GM19438 (cell line): ENCODE data around the gene TARM1.

Experiments used
- ATAC-seq: cut with Tn5 transposase; IDR thresholded peaks from one replicate; pipeline ENCODE4 v1.9.1; 2021; ENCODE audit warnings: low read depth; ENCODE audit not compliant: unreplicated experiment

TARM1 gene

DNA sequence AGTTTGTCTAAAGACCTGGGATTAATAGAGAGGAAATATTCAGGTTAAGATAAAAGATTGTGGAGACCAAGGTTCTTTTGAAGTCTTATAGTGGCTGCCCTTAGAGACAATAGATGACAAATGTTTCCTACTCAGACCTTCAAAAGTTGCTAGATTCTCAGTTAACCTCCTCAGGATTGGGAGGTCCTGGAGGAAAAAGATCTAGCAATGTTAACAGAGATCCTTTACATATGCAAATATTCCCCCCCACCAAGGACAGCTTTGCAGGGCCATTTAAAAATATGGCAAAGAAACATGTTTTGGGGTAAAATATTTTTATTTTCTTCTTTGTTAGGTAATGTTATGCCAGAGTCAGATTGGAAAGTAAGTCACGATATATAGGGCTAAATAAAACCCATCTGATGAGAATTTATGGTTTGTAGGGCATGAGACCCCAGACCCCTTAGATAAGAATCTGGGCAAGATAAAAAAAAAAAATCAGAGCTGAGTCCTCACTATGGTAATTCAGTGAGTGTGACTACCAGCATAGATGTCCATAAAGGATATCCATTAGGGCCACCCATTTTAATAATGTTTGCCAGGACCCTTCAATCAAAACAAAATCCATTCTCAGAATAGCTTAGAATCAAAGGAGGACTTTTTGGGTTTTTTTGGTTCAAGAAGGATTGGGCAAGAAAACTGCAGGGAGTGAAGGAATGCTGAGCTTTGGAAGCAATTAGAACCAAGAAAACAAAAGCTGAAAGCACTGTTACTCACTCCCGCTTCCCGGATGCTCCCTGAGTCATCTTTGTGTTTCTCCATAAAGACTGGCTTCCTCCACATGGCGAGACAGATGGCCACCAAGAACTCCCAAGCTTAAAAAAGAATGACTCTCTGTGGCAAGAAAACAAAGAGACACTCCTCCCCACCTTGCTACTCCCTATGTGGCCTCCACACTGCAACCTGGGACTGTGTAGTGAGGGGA, 45.7 kb downstream of the TARM1 start:
- no peak for ATAC-seq

DNA sequence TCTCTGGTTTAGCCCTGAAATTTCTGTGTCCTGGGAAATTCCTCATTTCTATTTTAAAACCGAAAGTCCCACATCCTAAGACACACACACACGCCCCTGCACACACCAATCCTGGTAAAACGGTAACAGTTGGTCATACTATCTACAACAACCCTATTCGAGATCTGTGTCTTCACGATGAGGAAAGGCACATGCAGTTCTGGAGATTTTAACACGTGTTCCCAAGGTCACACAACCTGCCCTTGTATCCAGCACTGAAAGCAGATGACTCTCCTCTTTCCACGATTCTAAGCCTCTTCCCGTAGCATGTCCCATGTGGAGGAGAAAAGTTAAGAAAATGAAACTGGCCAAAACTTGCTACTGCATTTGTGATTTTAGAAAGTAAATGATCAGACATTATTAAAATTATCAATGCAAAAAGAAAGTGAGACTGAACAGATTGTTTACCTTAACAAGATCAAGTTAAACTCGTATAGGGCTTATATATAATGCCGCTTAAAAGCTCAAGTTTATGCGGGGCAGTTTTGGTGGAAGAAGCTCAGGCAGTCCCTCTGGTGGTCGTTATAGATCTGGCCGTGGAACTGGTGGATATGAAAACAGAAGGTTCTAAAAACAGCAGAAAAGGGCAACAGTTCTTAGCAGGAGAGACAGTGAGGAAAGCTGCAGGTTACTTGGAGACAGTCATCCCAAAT, 50.1 kb downstream of the TARM1 start:
- ATAC-seq, result no peak

DNA sequence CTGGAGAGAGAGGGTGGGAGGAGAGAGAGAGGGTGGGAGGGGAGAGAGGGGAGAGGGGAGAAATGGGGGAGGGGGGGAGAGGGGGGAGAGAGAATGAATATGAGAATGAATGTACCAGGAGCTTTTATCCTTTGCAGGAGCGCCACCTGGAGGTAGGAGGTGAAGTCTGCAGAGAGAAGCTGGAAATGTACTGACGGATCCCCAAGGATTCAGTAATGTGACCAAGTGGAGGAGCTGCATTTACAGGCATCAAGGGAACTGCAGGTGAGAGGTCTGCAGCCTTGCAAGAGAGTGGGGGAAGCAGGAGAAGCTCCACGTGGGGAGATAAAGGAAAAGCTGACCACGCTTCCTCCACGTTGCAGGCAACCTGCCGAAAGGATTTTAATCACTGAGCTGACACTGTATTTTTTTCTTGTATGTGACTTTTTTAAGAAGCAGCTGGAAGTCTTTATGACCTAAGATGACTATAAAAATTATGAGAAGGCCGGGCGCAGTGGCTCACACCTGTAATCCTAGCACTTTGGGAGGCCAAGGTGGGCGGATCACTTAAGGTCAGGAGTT, 51.2 kb downstream of the TARM1 start:
- ATAC-seq, result no peak

DNA sequence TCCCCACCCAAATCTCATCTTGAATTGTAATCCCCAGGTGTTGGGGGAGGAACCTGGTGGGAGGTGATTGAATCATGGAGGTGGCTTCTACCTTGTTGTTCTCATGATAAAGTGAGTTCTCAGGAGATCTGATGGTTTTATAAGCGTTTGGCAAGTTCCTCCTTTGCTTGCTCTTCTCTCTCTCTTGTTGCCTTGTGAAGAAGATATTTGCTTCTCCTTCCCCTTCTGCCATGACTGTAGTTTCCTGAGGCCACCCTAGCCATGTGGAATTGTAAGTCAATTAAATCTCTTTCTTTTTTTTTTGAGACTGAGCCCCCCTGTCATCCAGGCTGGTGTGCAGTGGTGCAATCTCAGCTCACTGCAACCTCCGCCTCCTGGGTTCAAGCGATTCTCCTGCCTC, 51.9 kb downstream of the TARM1 start:
- no peak for ATAC-seq

DNA sequence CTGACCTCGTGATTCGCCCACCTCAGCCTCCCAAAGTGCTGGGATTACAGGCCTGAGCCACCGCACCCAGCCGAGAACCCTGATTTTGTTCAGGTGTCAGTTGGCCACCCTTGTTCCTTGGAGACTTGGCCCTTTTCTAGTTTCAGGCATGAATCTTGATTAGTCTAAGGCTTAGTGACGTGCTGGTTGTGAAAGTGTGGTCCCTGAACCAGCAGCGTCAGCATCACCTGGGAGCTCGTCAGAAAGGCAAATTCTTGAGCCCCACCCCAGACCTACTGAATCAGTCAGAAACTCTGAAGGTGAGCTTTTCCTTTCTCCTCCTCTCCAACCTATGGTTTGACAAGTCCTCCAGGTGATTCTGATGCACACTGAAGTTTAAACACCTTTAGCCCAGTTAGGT, 54.5 kb downstream of the TARM1 start:
- no peak for ATAC-seq

DNA sequence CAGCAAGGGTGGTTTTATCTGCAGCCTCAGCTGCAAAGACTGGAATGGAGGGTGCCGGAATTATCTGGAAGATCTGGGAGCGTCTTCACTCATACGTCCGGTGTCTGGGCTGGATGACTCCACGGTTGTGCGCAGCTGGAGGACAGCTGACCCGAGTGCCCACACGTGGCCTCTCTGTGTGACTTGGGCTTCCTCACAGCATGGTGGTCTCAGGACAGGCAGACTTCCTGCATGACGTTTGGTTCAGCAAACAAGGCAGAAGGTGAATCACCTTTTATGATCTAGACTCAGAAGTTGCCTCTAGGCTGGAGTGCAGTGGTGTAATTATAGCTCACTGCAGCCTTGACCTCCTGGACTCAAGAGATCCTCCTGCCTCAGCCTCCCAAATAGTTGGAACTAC, 56.5 kb downstream of the TARM1 start:
- no peak for ATAC-seq

DNA sequence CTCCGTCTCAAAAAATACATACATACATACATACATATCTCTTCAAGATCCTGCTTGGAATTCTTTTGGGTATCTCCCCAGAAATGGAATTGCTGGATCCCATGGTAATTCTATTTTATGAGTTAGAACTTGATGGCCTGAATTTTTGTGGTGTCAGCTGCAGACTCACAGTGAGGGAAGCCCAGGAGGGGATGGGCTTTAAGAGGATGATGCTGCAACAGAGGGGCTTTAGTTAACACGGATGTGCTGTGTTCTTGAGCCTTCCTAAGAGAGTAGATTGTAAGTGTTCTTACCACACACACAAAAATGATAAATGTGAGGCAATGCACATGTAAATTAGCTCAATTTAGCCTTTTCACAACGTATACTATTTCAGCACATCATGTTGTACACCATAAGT, 58.0 kb downstream of the TARM1 start:
- no peak for ATAC-seq

DNA sequence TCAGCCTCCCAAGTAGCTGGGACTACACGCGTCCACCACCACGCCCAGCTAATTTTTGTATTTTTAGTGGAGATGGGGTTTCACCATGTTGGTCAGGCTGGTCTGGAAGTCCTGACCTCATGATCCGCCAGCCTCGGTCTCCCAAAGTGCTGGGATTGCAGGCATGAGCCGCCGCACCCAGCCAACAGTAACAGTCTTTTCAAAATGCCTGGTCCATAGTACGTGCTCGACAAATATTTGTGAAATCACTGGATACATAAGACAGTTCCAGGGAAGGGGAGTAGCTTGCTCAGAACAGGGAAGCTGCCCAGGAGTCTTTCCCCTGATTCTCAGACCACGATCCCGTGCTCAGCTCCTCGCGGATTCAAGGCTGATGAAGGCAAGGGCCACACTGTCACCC, 59.2 kb downstream of the TARM1 start:
- no peak for ATAC-seq

DNA sequence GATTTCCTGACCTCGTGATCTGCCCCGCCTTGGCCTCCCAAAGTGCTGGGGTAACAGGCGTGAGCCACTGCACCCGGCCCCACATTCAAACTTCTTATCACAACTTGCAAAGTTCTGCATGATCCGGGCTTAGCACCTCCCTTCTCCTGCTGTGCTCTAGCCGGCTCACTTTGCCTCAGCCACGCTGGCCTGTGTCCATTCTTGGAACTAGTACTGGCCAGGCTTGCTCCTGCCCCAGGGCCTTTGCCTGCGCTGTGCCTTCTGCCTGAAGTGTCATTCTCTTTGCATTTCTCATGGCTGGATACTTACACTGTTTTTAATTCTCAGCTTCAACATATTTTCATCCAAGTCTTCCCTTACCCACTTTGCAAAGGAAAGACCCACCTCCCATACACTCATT, 59.8 kb downstream of the TARM1 start:
- ATAC-seq, result no peak
